K562 (cell line): ENCODE data around the gene PATJ. TPM values are rescaled to one million over a fixed set of nuclear protein-coding genes. Genes with fewer than 3 reads are reported as not detected.

ENCODE experiments used
- C11orf30 ChIP-seq: fragments of 450-650 bp; IDR thresholded peaks from 2 replicates; pipeline ENCODE4 v1.6.1; 2016; ENCODE audit warnings: low read depth, mild to moderate bottlenecking
- CBFB ChIP-seq: sonication (generic); formaldehyde crosslinking; IDR thresholded peaks from 2 replicates; pipeline ENCODE4 v1.4.0; 2020; ENCODE audit warnings: mild to moderate bottlenecking, missing genetic modification reagents
- E2F6 ChIP-seq, 2 experiments: IDR thresholded peaks; 2 replicates each; pipeline ENCODE4 v1.6.1; 2011; ENCODE audit warnings: borderline replicate concordance in 1 of 2, control low read depth in 1 of 2, low read depth in 1 of 2, low read length in 1 of 2, mild to moderate bottlenecking in 1 of 2, mixed read lengths in 1 of 2, moderate library complexity in 1 of 2; ENCODE audit not compliant: insufficient read depth in 1 of 2, insufficient read length in 1 of 2, poor library complexity in 1 of 2, severe bottlenecking in 1 of 2; ENCODE audit errors: extremely low read depth in 1 of 2
- E2F8 ChIP-seq: fragments of 450-650 bp; IDR thresholded peaks from 2 replicates; pipeline ENCODE4 v1.7.1; 2018; ENCODE audit warnings: mild to moderate bottlenecking, low read depth; ENCODE audit not compliant: partially characterized antibody
- FIP1L1 ChIP-seq: fragments of 200-400 bp; formaldehyde crosslinking; IDR thresholded peaks from 2 replicates; pipeline ENCODE4 v1.6.1; 2018; ENCODE audit warnings: mild to moderate bottlenecking, low read depth, low read length; ENCODE audit not compliant: poor library complexity, severe bottlenecking
- FOXJ2 ChIP-seq: fragments of 200-800 bp; sonication (Bioruptor generic); IDR thresholded peaks from 2 replicates; pipeline ENCODE4 v1.6.1; 2016; ENCODE audit warnings: missing genetic modification characterization, missing compliant biosample characterization
- HBP1 ChIP-seq: fragments of 450-650 bp; formaldehyde crosslinking; IDR thresholded peaks from 2 replicates; pipeline ENCODE4 v1.4.0; 2022; ENCODE audit warnings: missing genetic modification characterization
- HMGXB4 ChIP-seq: sonication (generic); formaldehyde crosslinking; IDR thresholded peaks from 2 replicates; pipeline ENCODE4 v1.8.1; 2023; ENCODE audit warnings: mild to moderate bottlenecking, missing genetic modification reagents
- IRF1 ChIP-seq: sonication (generic); formaldehyde crosslinking; IDR thresholded peaks from 2 replicates; pipeline ENCODE4 v1.8.0; 2022; ENCODE audit warnings: missing genetic modification reagents, mild to moderate bottlenecking, borderline replicate concordance
- MAFF ChIP-seq: IDR thresholded peaks from 2 replicates; pipeline ENCODE4 v1.6.1; 2012; ENCODE audit warnings: low read length, improper control_type of control experiment
- MAFG ChIP-seq: fragments of 450-650 bp; conservative IDR thresholded peaks from 2 replicates; pipeline ENCODE4 v1.6.1; 2016; ENCODE audit warnings: missing genetic modification characterization, missing compliant biosample characterization
- MAFK ChIP-seq: IDR thresholded peaks from 2 replicates; pipeline ENCODE4 v1.6.1; 2011; ENCODE audit warnings: low read length, improper control_type of control experiment
- NFE2 ChIP-seq: IDR thresholded peaks from 2 replicates; pipeline ENCODE4 v1.6.1; 2014; ENCODE audit warnings: antibody characterized with exemption, low read depth
- NFE2L1 ChIP-seq: fragments of 450-650 bp; IDR thresholded peaks from 2 replicates; pipeline ENCODE4 v1.6.1; 2016; ENCODE audit warnings: missing genetic modification characterization, low read depth, mild to moderate bottlenecking, missing compliant biosample characterization, moderate library complexity, borderline replicate concordance
- NRF1 ChIP-seq, 2 experiments: fragments of 450-650 bp; IDR thresholded peaks in 1 of 2; conservative IDR thresholded peaks in 1 of 2; 2 replicates each; pipeline ENCODE4 v1.6.1; 2014; ENCODE audit warnings: mild to moderate bottlenecking in 2 of 2
- RFX7 ChIP-seq: fragments of 250-450 bp; sonication (Bioruptor Pico); IDR thresholded peaks from 2 replicates; pipeline ENCODE4 v1.5.1; 2021; ENCODE audit warnings: mild to moderate bottlenecking
- TBL1XR1 ChIP-seq, 2 experiments: IDR thresholded peaks; 2 replicates each; pipeline ENCODE4 v1.6.1; 2012; ENCODE audit warnings: improper control_type of control experiment in 2 of 2, low read length in 2 of 2, mild to moderate bottlenecking in 1 of 2
- ZBTB7A ChIP-seq: IDR thresholded peaks from 2 replicates; pipeline ENCODE4 v1.6.1; 2011; ENCODE audit warnings: low read depth, mild to moderate bottlenecking, low read length, moderate library complexity, borderline replicate concordance; ENCODE audit not compliant: control insufficient read depth
- ZC3H8 ChIP-seq: fragments of 450-650 bp; IDR thresholded peaks from 2 replicates; pipeline ENCODE4 v1.6.1; 2017
- ZNF140 ChIP-seq: fragments of 250-450 bp; sonication (Bioruptor Pico); IDR thresholded peaks from 2 replicates; pipeline ENCODE4 v1.8.0; 2021; ENCODE audit warnings: moderate library complexity, mild to moderate bottlenecking, inconsistent platforms
- ZNF23 ChIP-seq: fragments of 250-450 bp; sonication (Bioruptor Pico); IDR thresholded peaks from 2 replicates; pipeline ENCODE4 v1.4.0; 2020; ENCODE audit warnings: mild to moderate bottlenecking
- polyA plus RNA-seq, 8 experiments: library from polyadenylated mRNA; depleted of rRNA in 4 of 8; stranded (reverse) in 5 of 8; unstranded in 3 of 8; fragments of >200 nt; fragmentation: Nextera tagmentation in 2 of 8; fragmentation: Illumina TruSeq in 1 of 8; extraction: Ambion mirVana in 2 of 8; extraction: Trizol in 1 of 8; gene quantifications; 2 replicates each; pipeline versions ENCODE4 v1.2.1 to v1.2.3, GENCODE V29; 2011 to 2014; ENCODE audit warnings: inconsistent platforms in 1 of 8, missing spikeins in 1 of 8
- total RNA-seq, 7 experiments: library from RNA; depleted of rRNA in 6 of 7; stranded (reverse); fragments of >200 nt in 6 of 7; fragmentation: Illumina TruSeq in 2 of 7; extraction: Trizol in 2 of 7; gene quantifications; 2 replicates each; pipeline versions ENCODE4 v1.2.1 to v1.2.3, GENCODE V29; 2011 to 2021; ENCODE audit warnings: low replicate concordance in 1 of 7

The PATJ gene
- total and polyA plus RNA-seq, 9 of the 15 experiments (the other 6 are each of a cell fraction or from before 2014, with no cell fraction given) = 0.22 TPM; not detected in 8

GRCh38 chr1:61746813-61747212 is 4.5 kb downstream of the PATJ start (continued):
- no peak for TF ChIP-seq E2F8
- peak; percentile 97 for TF ChIP-seq MAFF
- TF ChIP-seq HMGXB4 (CRISPR knock-in tag) = no peak
- TF ChIP-seq CBFB (CRISPR knock-in tag) = no peak
- no peak for TF ChIP-seq E2F6 (IDR thresholded peaks at IDR 0.05; ENCODE audit: borderline replicate concordance in 1 of 2, extremely low read depth in 1 of 2, insufficient read depth in 1 of 2, insufficient read length in 1 of 2, low read depth in 1 of 2, low read length in 1 of 2, poor library complexity in 1 of 2, severe bottlenecking in 1 of 2)
- no peak for TF ChIP-seq ZNF23 (CRISPR knock-in tag)
- TF ChIP-seq C11orf30 = peak; percentile 93
- TF ChIP-seq NRF1 (conservative IDR thresholded peaks at IDR 0.05 in 1 of 2, IDR thresholded peaks at IDR 0.05 in 1 of 2) = no peak
- TF ChIP-seq HBP1 (CRISPR knock-in tag) = no peak
- TF ChIP-seq ZC3H8 = no peak
- TF ChIP-seq MAFG (tag) = peak; percentile 97
- peak; percentile 96 for TF ChIP-seq MAFK
- TF ChIP-seq RFX7 = no peak
- peak; percentile 94 for TF ChIP-seq NFE2L1
- no peak for TF ChIP-seq FOXJ2 (tag)
- no peak for TF ChIP-seq IRF1 (CRISPR knock-in tag)
- TF ChIP-seq NFE2 = peak; percentile 94
- no peak for TF ChIP-seq ZBTB7A
- no peak for TF ChIP-seq FIP1L1
- TF ChIP-seq ZNF140 = no peak
- TF ChIP-seq TBL1XR1 (IDR thresholded peaks at IDR 0.05; ENCODE audit: low read length in 2 of 2) = no peak
